Subcutaneous abdominal adipose tissue (tissue), 5 donors: ENCODE results near the gene TEKT2.
A peak's percentile ranks its signal among the peaks of the same experiment; 100 is the strongest.

ENCODE experiments used
- H3K27ac ChIP-seq: one replicate; pipeline ENCODE4 v1.7.0; 2013; ENCODE audit warnings: low read depth, mild to moderate bottlenecking, inconsistent platforms, low read length, moderate library complexity
- H3K27me3 ChIP-seq, 5 donors: one replicate each; pipeline ENCODE4 v1.7.0; 2013; ENCODE audit warnings: low read length in 5 of 5, inconsistent platforms in 1 of 5; ENCODE audit not compliant: control insufficient read depth in 5 of 5, insufficient read depth in 4 of 5
- H3K36me3 ChIP-seq, 5 donors: one replicate each; pipeline ENCODE4 v1.7.0; 2013; ENCODE audit warnings: low read length in 5 of 5; ENCODE audit not compliant: control insufficient read depth in 5 of 5, insufficient read depth in 5 of 5
- H3K4me1 ChIP-seq, 5 donors: one replicate each; pipeline ENCODE4 v1.7.0; 2013; ENCODE audit warnings: low read length in 5 of 5, mild to moderate bottlenecking in 3 of 5, moderate library complexity in 1 of 5; ENCODE audit not compliant: control insufficient read depth in 5 of 5, insufficient read depth in 5 of 5
- H3K4me3 ChIP-seq, 5 donors: one replicate each; pipeline ENCODE4 v1.7.0; 2013; ENCODE audit warnings: low read length in 5 of 5, low read depth in 1 of 5
- H3K9ac ChIP-seq, 5 donors: one replicate each; pipeline ENCODE4 v1.7.0; 2013; ENCODE audit warnings: low read length in 5 of 5, mild to moderate bottlenecking in 4 of 5, moderate library complexity in 3 of 5
- H3K9me3 ChIP-seq, 5 donors: one replicate each; pipeline ENCODE4 v1.7.0; 2013; ENCODE audit warnings: low read length in 5 of 5; ENCODE audit not compliant: control insufficient read depth in 5 of 5
- donor health status: healthy.
- donor health status: healthy.
- donor health status: healthy.
- donor health status: healthy.
- donor health status: healthy.

Gene TEKT2

GRCh38 chr1:36135796-36136195 lies 51.9 kb downstream of the TEKT2 start:
- Histone ChIP-seq H3K36me3 (peaks cover 6 to 38% (median 34%) of the 10 kb centered on the region in 5 donors), H3K27me3 (no peaks in the 10 kb centered on the region), H3K4me3 (no peak overlapping the region), H3K9me3 (no peaks in the 10 kb centered on the region), H3K4me1 (peaks cover 2 to 29% (median 15%) of the 10 kb centered on the region in 5 donors), H3K9ac (peak overlapping the region in 2 of 5 donors; percentile 12 to 30), H3K27ac (peak overlapping the region; percentile 65)

- H3K36me3 ChIP-seq: peaks cover 6 to 38% (median 34%) of the 10 kb centered on the region in 5 donors
- no peaks in the 10 kb centered on the region for H3K9me3 ChIP-seq
- peak overlapping the region; percentile 65 for H3K27ac ChIP-seq
- peak overlapping the region in 1 of 5 donors; percentile 44 for H3K9ac ChIP-seq
- H3K4me1 ChIP-seq: peaks cover 2 to 29% (median 15%) of the 10 kb centered on the region in 5 donors
- H3K4me3 ChIP-seq: no peak overlapping the region
- no peaks in the 10 kb centered on the region for H3K27me3 ChIP-seq
Measured at GRCh38 chr1:36136535-36136934, 52.6 kb downstream of the TEKT2 start.

GRCh38 chr1:36137226-36137625 lies 53.3 kb downstream of the TEKT2 start:
- Histone ChIP-seq H3K9ac (peak overlapping the region in 2 of 5 donors; percentile 43 to 44), H3K4me1 (peaks cover 4 to 31% (median 17%) of the 10 kb centered on the region in 5 donors), H3K4me3 (no peak overlapping the region), H3K27ac (peak overlapping the region; percentile 31), H3K27me3 (no peaks in the 10 kb centered on the region), H3K36me3 (peaks cover 6 to 38% (median 34%) of the 10 kb centered on the region in 5 donors), H3K9me3 (no peaks in the 10 kb centered on the region)

GRCh38 chr1:36137776-36138175 lies 53.9 kb downstream of the TEKT2 start:
- Histone ChIP-seq H3K9ac (no peak overlapping the region), H3K4me3 (no peak overlapping the region), H3K36me3 (peaks cover 6 to 38% (median 34%) of the 10 kb centered on the region in 5 donors), H3K27me3 (no peaks in the 10 kb centered on the region), H3K4me1 (peaks cover 5 to 35% (median 19%) of the 10 kb centered on the region in 5 donors), H3K9me3 (no peaks in the 10 kb centered on the region), H3K27ac (peak overlapping the region; percentile 31)
